RPMI7951 (cell line): ENCODE measurements around the gene ZNF775. TPM values are rescaled to one million over a fixed set of nuclear protein-coding genes. Genes with fewer than 3 reads are reported as not detected.

Source experiments
- DNase-seq: peaks from one replicate; pipeline ENCODE4 v3.0.0-alpha.2; 2012; ENCODE audit warnings: low read depth
- total RNA-seq: library from RNA; depleted of rRNA; stranded (reverse); fragments of >200 nt; shearing (Covaris generic); gene quantifications from 2 replicates; pipeline ENCODE4 v1.2.3, GENCODE V29; 2014; rRNA removed

The ZNF775 gene
- 1.8 and 3.4 TPM in 2 replicates for total RNA-seq

DNA sequence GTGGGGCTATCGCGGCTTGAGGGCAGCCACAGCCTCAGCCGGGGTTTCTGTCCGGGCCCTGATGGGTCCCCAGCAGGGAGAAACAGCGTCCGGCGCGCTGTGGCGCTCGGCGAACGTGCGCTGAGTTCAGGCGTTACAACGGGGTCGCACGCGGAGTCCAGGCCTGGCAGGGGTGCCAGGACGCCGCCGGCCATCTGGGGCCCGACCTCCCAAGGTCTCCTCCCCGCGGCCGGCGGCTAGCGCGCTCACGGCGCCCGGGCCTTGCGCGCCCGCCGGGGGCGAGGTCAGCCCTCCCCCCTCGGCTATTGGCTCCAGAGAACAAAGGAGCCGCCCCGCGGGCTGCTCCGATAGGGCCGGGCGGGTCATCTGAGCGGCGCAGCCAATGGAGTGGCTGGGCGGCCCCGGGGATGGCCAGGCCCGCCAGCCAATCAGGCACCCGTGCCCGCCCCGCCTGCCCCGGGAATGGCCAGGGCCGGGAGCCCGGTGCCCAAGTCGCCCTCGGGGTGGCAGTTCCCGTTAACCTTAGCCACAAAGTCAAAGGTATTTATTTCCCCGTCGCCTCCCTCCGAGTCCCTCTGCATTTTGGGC is at the start of gene ZNF775:
TSS of gene ZNF775 (plus strand) at position 478 of the 588 bp plus-strand sequence. CDS start 9,141 bp downstream, outside the sequence.
- DNase-seq: peak; percentile 95

DNA sequence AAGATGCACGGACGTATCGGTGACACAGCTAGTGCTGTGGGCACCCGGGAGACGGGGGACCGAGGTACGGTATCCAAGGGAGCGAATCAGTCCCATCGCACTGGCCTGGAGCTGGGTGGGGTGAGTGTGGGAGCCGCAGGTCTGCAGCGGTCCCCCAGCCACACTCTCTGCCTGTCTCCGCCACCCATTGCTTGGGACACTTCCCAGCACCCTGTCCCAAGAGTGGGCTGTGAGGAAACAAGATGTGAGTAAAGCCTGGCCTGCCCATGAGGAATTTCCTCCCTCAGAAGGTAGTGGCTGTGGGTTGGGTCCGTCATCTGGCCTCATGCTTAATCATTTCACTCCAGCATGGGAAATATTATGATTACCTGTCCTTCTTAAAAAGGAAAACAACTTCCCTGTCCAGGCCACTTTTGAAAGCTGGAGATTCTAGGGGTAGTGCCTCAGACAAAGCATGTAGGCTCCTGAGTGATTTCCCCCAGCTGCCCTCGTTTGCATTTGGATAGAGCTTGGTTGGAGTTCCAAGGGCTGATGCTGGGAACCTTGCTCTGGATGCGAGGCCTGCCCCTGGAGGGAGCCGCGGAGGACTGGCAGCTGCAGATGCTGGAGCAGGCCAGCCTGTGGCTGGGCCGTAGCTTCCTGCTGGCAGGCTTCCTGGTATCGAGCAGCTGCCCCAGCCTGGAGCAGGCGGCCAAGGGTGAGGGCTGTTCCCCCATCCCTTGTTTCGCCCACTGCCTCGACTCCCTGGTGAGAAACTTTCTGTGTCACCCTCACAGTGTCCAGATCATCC is 49.6 kb upstream of the ZNF775 start:
- DNase-seq: no peak

DNA sequence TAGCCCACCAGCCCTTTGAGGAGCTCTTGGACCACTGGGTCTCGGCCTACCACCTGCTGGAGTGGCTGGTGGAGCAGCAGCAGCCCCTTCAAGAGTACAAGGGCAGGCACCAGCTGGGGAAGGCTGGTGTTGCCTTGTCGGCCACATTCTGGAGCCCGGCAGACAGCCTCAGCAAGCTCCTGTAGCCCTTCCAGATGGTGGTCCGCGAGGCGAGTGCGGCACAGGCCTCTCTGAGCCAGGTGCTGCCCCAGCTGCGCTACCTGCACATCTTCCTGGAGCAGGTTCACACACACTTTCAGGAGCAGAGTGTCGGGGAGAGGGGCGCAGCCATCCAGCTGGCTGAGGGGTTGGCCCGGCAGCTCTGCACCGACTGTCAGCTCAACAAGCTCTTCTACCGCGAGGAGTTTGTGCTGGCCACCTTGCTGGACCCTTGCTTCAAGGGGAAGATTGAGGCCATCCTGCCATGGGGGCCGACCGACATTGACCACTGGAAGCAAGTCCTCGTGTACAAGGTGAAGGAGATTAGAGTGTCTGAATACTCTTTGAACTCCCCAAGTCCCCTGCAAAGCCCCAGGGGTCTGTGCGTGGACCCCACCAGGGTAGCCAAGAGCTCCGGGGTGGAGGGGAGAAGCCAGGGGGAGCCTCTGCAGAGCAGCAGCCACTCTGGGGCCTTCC is 48.8 kb upstream of the ZNF775 start:
- DNase-seq: no peak

DNA sequence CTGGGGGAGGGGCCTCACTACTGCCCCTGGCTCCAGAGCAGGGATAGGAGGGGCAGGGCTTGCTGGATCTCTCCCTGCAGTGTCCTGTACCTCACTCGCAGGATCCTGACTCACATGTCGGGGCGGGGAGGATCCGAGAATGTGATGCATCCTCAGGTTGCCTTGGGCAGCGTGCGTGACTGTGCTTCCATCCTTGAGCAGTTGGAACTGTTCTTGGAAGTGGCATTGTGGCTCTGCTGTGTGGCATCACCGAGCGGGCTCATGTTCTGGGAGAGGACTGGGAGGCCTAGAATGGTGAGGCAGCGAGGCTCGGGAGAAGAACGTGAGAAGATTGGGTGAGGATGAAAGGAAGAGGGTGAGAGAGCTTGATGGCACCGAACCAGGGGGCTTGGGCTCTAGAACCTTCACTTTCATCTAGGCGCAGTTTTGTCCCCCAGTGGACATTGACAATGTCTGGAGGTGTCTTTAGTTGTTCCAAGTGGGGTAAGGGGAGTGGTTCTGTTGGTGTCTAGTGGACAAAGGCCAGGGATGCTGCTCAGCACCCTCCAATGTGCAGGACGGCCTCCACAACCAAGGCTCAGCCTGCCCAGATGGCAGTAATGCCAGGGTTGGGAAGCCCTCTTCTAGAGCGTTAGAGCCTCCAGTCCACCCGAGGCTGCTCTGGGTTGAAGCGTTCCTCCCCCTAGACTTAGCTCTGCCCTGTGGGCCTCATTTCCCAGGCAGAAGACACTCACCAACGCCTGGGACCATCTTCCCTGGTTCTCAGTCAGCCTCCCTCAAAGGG is 46.1 kb upstream of the ZNF775 start:
- no peak for DNase-seq

DNA sequence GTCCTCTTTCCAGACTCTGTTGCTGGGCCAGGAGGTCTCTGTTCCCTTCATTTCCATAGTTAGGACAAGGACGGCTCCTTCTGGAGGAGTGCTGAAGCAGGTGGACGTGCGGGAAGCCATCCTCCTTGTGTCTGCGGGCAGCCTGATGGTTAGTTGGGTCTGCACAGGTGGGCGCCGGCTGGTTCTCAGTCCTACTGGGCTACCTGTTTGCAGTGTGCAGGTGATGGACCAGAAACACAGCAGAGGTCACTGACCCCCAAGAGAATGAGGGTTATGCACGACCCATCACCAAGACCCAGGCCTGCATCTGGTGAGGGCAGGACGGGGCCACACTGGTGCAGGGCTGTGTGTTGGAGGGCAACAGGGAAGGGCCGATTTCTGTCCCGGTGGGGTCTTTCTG is 45.5 kb upstream of the ZNF775 start:
- no peak for DNase-seq

DNA sequence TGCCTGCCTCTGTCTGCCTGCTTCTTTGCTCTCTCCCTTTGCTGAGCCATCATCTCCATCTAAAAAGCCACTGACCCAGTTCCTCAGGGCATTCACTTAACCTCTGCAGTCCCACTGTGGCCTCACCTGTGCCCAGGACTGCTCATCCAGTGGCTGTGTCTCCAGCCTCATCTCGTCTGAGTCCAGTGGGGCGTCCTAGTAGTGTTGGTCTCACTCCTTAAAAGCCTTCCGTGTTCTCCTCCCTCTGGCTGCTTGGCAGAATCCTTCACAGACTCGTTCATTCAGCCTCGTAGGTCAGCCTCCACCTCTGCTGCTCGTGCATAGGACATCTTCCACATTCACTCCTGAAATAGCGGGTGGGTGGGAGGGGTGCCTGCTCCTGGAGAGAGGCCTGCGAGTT is 45.0 kb upstream of the ZNF775 start:
- DNase-seq: no peak

DNA sequence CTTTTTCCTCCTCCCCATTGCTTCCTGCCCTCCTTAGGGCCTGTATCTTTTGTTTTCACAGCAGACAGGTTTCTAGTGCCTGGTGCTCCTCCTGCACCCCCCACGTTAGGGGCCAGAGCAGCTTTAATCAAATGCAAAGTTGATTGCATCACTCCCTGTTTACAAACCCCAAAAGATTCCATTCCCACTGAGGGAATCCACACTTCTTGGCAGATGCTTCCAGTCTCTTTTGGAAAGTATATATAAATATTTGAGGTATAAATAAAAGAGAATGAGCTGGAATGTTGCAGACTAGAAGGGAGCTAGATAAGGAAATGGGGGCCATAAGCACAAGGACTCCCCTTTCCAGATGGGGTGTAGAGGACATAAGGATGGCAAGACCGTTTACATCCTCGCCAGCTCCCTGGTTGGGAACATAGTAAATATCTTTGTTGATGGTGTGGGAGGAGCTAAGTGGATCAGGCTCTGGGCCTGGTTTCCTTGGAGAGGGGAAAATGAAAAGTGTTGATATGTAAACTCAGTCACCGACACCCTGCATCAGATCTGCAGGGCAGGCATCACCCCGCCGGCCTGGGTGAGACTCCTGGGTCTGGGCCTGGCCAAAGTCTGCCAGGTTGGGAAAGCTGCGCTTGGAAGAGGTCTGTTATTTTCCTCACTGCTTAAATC is 43.9 kb upstream of the ZNF775 start:
- no peak for DNase-seq

DNA sequence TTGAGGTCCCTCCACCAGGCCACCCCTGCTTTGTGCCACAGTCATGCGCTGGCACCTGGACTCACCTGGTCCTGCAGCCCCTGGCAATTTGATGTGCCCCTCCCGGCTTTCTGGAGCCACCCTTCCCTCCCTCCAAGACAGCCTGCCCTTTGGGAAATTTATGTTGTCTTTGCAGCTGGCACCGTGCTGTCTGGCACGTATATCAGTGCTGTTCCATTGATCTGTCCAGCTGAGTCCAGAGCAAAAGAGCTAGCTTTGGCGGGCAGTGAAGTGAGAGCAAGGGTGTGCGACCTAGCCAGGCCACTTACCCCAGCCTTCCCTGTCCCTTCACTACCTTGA is 43.4 kb upstream of the ZNF775 start:
- DNase-seq: no peak

DNA sequence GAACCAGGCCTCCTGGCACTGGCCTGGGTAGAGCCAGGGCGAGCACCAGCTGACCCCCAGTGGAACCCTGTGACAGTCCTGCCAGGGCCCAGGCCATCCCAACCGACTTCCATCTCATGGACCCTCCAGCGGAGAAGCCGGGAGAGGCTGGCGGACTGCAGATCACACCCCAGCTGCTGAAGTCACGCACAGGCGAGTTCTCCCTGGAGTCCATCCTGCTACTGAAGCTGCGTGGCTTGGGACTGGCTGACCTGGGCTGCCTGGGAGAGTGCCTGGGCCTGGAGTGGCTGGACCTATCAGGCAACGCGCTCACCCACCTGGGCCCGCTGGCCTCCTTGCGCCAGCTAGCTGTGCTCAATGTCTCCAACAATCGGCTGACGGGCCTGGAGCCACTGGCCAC is 42.4 kb upstream of the ZNF775 start:
- no peak for DNase-seq

DNA sequence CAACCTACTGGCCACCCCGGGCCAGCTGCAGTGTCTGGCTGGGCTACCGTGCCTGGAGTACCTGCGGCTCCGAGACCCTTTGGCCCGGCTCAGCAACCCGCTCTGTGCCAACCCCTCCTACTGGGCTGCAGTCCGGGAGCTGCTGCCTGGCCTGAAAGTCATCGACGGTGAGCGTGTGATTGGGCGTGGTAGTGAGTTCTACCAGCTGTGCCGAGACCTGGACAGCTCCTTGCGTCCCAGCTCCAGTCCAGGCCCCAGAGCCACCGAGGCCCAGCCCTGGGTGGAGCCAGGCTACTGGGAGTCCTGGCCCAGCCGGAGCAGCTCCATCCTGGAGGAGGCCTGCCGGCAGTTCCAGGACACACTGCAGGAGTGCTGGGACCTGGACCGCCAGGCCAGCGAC is 42.0 kb upstream of the ZNF775 start:
- no peak for DNase-seq

DNA sequence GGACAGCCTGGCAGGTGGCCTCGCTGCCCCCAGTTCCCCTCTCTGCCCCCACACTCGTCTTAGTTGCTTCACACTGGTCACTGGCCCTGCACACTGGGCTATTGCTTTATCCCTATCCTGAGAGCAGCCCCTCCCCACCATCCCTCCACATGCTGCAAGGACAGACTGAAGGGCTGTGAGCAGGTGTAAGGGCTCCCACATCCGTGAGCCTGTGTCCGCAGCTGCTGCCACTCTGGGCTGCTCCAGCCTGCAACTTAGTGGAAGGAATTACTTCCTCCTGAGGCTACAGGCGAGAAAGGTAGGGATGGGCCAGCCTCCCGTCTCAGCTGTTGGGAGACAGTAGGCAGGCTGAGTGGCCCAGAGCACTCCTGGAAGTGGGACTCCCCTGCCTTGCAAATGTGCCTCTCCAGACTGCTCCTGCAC is 41.5 kb upstream of the ZNF775 start:
- DNase-seq: no peak

DNA sequence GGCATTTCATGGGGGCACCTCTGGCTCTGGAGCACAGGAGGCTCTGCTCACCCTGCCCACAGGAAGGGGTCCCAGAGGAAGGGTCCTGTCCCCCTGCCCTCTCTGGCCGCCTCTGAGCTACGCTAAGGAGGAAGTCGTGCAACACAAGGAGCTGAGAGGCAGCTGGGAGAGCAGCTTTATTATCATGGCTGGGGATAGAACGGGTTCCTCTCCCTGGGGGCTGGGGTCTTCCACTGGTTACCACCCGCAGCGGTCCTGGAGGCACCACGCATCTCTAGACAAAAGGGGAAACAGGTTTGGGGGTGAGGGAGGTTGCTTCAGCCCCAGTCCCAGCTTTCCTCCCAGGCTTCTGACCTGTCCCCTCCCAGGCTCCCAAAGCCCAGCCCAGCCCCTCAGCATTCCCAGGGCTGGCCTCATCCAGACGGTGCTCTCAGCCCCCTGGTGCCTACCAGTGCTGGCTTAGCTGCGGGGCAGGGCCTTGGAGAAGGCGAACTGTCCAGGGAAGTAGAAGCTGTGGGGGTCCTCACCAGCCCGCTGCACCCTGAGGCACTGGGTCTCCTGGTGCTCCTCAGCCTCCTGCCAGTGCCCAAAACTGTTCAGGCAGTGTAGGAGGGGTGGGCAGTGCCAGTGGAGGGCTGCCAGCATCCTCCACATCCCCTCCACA is 40.8 kb upstream of the ZNF775 start:
- no peak for DNase-seq

DNA sequence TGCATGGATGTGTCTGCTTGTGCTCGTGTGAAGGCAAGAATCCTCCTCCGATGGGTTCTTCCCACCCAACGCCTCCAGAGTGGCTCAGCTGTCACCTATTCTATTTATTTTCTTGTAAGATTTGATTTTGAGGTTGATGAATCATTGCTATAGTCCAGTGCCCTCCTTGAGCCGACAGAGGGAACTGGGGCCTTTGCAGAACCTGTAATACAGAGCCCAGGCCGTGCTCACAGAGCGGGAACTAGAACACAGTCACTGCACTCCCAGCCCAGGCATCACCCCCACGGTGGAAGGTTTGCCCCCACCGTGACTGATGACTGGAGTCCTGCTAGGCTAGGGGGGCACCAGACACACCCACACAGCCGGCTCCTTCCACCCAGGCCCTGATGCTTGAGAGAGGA is 39.7 kb upstream of the ZNF775 start:
- DNase-seq: no peak

DNA sequence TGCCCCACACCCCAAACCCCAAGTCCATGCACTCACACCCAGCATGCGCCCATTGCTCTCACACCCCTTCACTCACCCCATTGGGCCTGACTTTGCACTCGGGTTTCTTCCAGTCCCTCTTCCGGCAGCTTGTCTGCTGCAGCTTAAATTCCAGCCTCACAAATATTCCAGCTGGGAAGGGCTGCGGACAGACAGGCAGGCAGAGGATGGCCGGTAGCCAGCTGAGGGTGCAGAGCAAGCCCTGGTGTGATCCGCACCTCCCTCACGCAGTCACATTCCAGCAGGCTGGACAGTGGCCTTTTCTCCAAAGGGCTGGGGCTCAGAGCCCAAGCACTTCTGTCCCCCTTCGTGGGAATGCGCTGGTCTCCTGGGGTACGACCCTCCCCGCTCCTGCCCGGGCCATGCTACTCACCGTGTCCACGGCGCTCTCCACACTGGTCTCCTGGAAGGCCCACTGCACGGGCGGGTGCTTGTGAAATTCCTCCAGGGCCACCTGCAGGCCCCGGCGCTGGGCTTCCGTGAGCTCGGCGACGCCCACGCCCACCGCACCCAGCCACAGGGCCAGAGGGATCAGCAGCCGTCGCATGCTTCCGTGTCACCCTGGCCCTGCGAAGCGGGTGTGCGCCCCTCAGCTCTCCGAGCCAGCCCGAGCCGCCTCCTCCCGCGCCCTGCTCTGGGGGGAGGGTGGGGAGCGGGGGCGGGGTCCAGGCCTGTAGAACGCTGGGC is 38.9 kb upstream of the ZNF775 start:
- DNase-seq: no peak

DNA sequence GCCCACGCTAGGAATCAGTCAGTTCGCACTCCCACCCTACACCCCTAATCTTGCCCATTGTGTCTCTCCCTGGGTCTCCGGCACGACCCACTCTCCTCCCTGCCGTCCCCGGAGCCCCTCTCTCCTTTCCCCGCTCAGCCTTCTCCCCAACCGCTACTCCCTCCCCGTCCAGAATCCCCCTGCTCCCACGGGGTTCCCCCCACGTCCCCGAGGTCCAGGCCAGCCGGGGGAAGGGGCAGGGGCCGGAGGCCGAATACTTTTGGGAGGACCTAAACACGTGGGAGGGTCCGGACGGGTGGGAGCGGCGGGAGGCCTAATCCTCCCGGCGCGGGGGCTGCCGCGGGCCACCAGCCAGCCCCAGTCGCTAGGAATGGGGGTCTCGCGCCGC is 38.3 kb upstream of the ZNF775 start:
- DNase-seq: no peak

DNA sequence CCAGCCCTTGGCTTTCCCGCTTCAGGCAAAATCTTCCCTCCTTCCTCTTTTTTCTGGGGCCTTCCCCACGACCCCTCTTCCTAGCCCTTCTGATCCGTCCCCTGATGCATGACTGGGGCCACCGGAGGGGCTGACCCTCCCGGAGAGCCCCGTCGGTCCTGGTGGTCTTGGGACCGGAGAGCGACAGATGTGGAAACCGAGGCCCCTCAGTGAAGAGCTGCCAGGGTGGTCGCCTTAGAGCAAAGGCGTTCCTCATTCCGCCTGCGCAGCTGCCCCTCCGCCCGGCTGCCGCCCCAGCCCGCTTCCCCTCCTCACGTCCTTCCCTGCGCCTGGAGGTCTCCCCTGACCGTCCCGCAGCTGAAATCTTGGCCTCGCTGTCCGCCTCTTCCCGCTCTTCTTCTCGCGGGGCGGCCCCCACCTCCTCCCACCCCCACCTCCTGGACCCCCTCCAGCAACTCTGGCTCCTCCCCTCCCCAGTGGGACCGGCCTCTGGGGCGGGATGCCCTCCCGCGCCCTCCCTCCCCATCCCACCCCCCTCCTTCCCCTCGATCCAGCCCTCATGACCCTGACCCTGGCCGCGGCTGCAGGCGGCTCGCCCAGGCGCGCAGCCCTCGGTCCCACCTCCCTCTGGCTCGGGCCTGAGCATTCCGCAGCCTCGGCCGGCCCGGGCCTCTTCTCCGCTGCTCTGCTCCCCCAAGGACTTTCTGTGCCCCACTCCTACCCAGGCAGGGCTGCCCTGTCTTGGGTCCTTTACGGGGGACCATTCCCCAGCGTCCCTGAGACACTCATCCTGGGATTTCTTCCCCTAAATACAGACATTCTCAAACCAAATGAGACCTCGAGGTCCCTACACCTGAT is 37.6 kb upstream of the ZNF775 start, which contains the start of gene RARRES2:
TSS of gene RARRES2 (minus strand) at position 367 of the 858 bp plus-strand sequence. CDS start 1,020 bp downstream, outside the sequence.
- DNase-seq: no peak

DNA sequence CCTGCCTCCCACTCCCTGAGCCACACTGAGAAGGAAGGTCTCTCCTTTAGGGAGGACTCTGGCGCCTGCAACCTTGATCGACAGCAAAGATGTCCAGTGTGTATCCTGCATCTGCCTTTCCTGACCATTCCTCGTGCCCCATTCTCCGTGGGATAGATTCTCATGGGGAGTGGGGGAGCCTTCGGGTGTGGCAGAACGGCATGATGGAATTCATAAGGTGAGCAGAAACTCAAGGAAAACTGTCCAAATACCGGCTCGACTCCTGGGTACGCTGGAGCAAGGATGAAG is 37.1 kb upstream of the ZNF775 start:
- DNase-seq: no peak

DNA sequence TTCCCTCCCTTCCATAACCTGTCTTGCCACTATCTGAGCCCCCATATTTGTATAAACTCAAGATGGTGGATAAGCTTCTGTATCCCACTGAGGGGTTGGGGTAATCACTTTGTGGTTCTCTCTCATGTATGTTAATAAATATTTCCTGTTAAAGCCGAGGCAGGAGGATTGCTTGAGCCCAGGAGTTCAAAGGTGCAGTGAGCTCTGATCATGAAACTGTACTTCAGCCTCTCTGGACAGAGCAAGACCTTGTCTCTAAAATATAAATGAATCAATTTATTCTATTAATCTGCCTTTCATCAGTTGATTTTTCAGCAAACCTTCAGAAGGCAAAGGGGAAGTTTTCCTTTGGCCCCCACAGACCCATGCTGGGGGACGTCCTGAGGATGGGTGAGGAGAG is 35.9 kb upstream of the ZNF775 start:
- DNase-seq: no peak

DNA sequence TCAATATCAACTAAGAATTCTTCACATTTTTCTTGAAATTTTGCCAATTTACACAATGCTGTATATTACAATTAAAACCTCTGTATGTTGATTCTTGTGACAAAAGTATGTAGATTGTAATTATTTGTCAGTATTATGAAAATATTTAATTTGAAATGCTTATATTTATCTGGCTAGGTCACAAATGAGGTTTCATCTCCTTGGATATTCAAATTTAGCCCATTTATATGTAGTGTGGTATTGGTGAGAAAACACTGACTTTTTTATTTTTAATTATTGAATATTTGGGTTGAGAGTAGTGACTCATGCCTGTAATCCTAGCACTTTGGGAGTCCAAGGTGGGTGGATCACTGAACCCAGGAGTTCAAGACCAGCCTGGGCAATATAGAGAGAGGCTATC is 34.8 kb upstream of the ZNF775 start:
- DNase-seq: no peak

DNA sequence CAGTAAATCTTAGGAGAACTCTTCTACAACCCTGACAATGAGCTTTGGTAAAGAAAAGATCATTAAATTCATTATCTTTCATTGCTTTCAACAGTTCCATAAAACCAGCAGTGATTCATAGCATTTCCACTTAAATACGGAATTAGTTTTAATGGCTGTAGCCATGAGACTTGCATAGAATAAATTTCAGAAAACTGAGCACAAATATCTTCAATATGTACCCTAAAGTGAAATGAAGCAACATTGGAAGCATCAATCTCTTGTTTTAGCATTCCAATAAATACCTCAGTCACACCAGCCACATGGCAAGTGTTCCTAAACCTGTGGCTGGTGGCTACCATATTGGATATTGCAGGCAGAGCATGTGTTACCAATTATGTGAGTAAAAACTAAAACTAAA is 34.1 kb upstream of the ZNF775 start:
- DNase-seq: no peak
